PC-3 (cell line): ENCODE results near the gene MITF. TPM values are rescaled to one million over a fixed set of nuclear protein-coding genes. Genes with fewer than 3 reads are reported as not detected.

Experiments used
- ATAC-seq: fragments of 200-7000 bp; cut with Tn5 transposase; 2 replicates; pipeline ENCODE4 v1.9.1; 2020; ENCODE audit warnings: mild to moderate bottlenecking, moderate library complexity
- BruUV-seq: library from RNA; stranded (reverse); fragments of 400-500 nt; replicated peaks from 2 replicates; lab custom pipeline; 2021; lab: Mats Ljungman, UMichigan
- CTCF ChIA-PET: fragments of 300-600 bp; sonication (Branson Sonifier 250); formaldehyde crosslinking; loops from one replicate; lab custom pipeline; 2022; ENCODE audit warnings: antibody characterized with exemption; lab: Charles Lee
- POLR2A ChIA-PET: fragments of 300-600 bp; sonication (Branson Sonifier 250); formaldehyde crosslinking; loops from one replicate; lab custom pipeline; 2022; ENCODE audit warnings: antibody characterized with exemption; ENCODE audit not compliant: unreplicated experiment; lab: Charles Lee
- DNase-seq: peaks from one replicate; pipeline ENCODE4 v3.0.0-alpha.2; 2015
- H2AFZ ChIP-seq: fragments of 300-600 bp; sonication (generic); 2 replicates; pipeline ENCODE4 v1.6.0; 2016; ENCODE audit warnings: antibody characterized with exemption, low read length
- H3F3A ChIP-seq: fragments of 300-600 bp; sonication (generic); one replicate; pipeline ENCODE4 v1.6.0; 2017; ENCODE audit warnings: antibody characterized with exemption, low read length, control low read depth, mild to moderate bottlenecking; ENCODE audit not compliant: unreplicated experiment
- H3K27ac ChIP-seq: fragments of 300-600 bp; sonication (generic); 2 replicates; pipeline ENCODE4 v1.5.1; 2016; ENCODE audit warnings: mild to moderate bottlenecking, low read length
- H3K27me3 ChIP-seq: fragments of 300-600 bp; sonication (generic); 2 replicates; pipeline ENCODE4 v1.6.1; 2016; ENCODE audit warnings: low read length, mixed read lengths
- H3K36me3 ChIP-seq: fragments of 300-600 bp; sonication (generic); 2 replicates; pipeline ENCODE4 v1.6.1; 2016; ENCODE audit warnings: low read depth, mixed run types, low read length, mixed read lengths
- H3K4me1 ChIP-seq: fragments of 300-600 bp; sonication (generic); 2 replicates; pipeline ENCODE4 v1.5.1; 2016; ENCODE audit warnings: low read length; ENCODE audit not compliant: insufficient read depth
- H3K4me2 ChIP-seq: fragments of 300-600 bp; sonication (generic); 2 replicates; pipeline ENCODE4 v1.6.0; 2016; ENCODE audit warnings: low read length
- H3K4me3 ChIP-seq: fragments of 300-600 bp; sonication (generic); 2 replicates; pipeline ENCODE4 v1.5.1; 2016; ENCODE audit warnings: mild to moderate bottlenecking, low read length, mixed read lengths
- H3K79me2 ChIP-seq: fragments of 300-600 bp; sonication (generic); 2 replicates; pipeline ENCODE4 v1.6.1; 2017; ENCODE audit warnings: low read length, mixed read lengths
- H3K9ac ChIP-seq: fragments of 300-600 bp; sonication (generic); 2 replicates; pipeline ENCODE4 v1.6.0; 2016; ENCODE audit warnings: mild to moderate bottlenecking, low read length
- H3K9me2 ChIP-seq: fragments of 300-600 bp; sonication (generic); replicated peaks from 2 replicates; pipeline ENCODE4 v1.6.1; 2016; ENCODE audit warnings: mixed run types, low read length, mixed read lengths
- H3K9me3 ChIP-seq: fragments of 300-600 bp; sonication (generic); 2 replicates; pipeline ENCODE4 v1.6.1; 2016; ENCODE audit warnings: low read length, mixed read lengths
- H4K20me1 ChIP-seq: fragments of 300-600 bp; sonication (generic); 2 replicates; pipeline ENCODE4 v1.6.1; 2016; ENCODE audit warnings: low read length, mixed read lengths
- EZH2 ChIP-seq: fragments of 300-600 bp; sonication (generic); IDR thresholded peaks from one replicate; pipeline ENCODE4 v1.6.1; 2017; ENCODE audit warnings: antibody characterized with exemption, mild to moderate bottlenecking, low read length; ENCODE audit not compliant: unreplicated experiment
- EZH2phosphoT487 ChIP-seq: fragments of 300-600 bp; sonication (generic); IDR thresholded peaks from 2 replicates; pipeline ENCODE4 v1.6.1; 2018; ENCODE audit warnings: mild to moderate bottlenecking, antibody characterized with exemption, low read length, borderline replicate concordance
- intact Hi-C: fragments of 100-400 bp; cut with micrococcal nuclease; formaldehyde crosslinking; loops from 2 replicates; pipeline ENCODE4 v1.9.0; 2023
- total RNA-seq: library from RNA; depleted of rRNA; stranded (reverse); fragments of >200 nt; gene quantifications from 2 replicates; pipeline ENCODE4 v1.2.3, GENCODE V29; 2014
- TF ChIP-seq, protein P1 (sequence below): fragments of 300-600 bp; sonication (generic); conservative IDR thresholded peaks from 2 replicates; pipeline ENCODE4 v1.5.1; 2017; ENCODE audit warnings: antibody characterized with exemption, low read depth, mild to moderate bottlenecking, low read length

The MITF gene
- total RNA-seq, 1 experiment from 2014 or later, result 7.6 TPM

DNA sequence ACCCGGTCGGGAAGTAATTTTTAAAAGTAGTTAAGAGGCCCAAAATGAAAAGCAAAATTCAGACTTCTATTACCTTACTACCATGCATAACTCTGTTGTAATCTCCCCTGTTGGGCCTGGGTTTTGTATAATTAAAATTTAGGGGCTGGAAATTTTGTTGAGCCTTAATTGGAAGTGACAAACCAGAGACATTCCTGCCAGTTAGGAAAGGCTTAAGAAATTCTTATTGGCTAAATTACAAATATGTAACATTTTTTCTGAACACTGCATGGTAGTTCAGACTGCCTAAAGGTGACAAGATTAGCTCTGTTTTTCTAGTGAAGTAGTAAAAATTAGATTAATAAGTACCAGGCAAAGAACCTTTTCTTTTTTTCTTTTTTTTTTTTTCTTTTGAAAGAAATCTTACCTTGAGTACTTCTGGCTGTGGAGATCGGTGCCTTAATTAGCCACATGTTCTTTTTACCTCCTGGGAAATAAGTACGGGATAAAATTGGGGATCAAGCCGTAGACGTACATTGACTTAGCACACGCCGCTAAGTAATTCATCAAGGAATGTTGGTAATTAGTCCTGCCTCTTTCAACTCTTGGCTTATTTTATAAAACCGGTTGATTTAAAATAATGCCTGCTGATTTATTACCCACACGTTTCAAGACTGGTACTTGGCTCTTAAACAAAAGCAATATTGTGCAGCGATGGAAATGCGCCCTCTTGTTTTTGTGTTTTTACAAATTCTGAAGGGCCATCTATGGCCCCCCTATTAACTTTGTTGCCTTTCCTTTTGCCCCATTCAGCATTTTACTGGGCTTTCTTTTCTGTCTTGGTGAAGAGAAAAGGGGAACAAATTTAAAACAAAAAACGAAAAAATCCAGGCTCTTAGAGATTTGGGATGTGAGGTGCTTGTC, 149.0 kb downstream of the MITF start:
- DNase-seq (no peak), ATAC-seq (no peak)
- no TSS peak for BruUV-seq
- ChIA-PET CTCF (no interaction called here), POLR2A (no interaction called here)
- Histone ChIP-seq H3K9me3 (no peaks in the 10 kb centered on the region), H3F3A (no peaks in the 10 kb centered on the region), H3K36me3 (no peaks in the 10 kb centered on the region), H3K4me1 (peaks cover 20% of the 10 kb centered on the region), H3K27ac (no peak overlapping the region), H3K9ac (no peak overlapping the region), H3K4me3 (no peak overlapping the region), H4K20me1 (no peaks in the 10 kb centered on the region), H3K79me2 (no peaks in the 10 kb centered on the region), H3K9me2 (no peaks in the 10 kb centered on the region), H3K4me2 (no peak overlapping the region), H3K27me3 (no peaks in the 10 kb centered on the region), H2AFZ (no peak overlapping the region)
- intact Hi-C loops, result no loop called here
- no peak for TF ChIP-seq EZH2
- TF ChIP-seq, protein P1, sequence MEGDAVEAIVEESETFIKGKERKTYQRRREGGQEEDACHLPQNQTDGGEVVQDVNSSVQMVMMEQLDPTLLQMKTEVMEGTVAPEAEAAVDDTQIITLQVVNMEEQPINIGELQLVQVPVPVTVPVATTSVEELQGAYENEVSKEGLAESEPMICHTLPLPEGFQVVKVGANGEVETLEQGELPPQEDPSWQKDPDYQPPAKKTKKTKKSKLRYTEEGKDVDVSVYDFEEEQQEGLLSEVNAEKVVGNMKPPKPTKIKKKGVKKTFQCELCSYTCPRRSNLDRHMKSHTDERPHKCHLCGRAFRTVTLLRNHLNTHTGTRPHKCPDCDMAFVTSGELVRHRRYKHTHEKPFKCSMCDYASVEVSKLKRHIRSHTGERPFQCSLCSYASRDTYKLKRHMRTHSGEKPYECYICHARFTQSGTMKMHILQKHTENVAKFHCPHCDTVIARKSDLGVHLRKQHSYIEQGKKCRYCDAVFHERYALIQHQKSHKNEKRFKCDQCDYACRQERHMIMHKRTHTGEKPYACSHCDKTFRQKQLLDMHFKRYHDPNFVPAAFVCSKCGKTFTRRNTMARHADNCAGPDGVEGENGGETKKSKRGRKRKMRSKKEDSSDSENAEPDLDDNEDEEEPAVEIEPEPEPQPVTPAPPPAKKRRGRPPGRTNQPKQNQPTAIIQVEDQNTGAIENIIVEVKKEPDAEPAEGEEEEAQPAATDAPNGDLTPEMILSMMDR, result no peak
- no peak for TF ChIP-seq EZH2phosphoT487

DNA sequence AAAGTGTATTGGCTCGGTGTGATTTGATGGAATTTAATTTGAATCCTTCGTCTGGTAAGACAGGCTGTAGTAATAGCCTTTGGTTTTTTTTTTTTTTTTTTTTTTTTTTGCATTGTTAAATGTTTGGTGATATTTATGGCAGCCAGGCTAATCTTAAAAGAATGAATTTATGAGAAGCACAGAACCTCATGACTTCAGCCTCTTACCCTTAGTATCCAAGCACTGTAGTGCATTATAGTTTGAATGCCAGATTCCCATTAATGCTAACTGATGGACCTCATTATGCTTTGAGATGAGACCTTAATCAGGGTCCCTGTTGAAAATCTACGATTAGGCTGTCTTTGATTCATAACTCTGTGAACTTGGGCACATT, 149.7 kb downstream of the MITF start:
- no peaks in the 10 kb centered on the region for H4K20me1 ChIP-seq
- H3K9me2 ChIP-seq, result no peaks in the 10 kb centered on the region
- H3K9me3 ChIP-seq, result no peaks in the 10 kb centered on the region
- intact Hi-C loops, result no loop called here
- H3K9ac ChIP-seq, result no peak overlapping the region
- no peaks in the 10 kb centered on the region for H3K79me2 ChIP-seq
- no peaks in the 10 kb centered on the region for H3K36me3 ChIP-seq
- ChIA-PET POLR2A (no interaction called here), CTCF (no interaction called here)
- H2AFZ ChIP-seq, result no peak overlapping the region
- H3F3A ChIP-seq, result no peaks in the 10 kb centered on the region
- no peaks in the 10 kb centered on the region for H3K27me3 ChIP-seq
- TF ChIP-seq, protein P1, result no peak
- TF ChIP-seq EZH2 (no peak), EZH2phosphoT487 (no peak)
- no peak for ATAC-seq
- no peak overlapping the region for H3K4me2 ChIP-seq
- BruUV-seq, result no TSS peak
- H3K4me1 ChIP-seq, result peaks cover 20% of the 10 kb centered on the region
- no peak overlapping the region for H3K27ac ChIP-seq
- no peak for DNase-seq
- H3K4me3 ChIP-seq, result no peak overlapping the region

DNA sequence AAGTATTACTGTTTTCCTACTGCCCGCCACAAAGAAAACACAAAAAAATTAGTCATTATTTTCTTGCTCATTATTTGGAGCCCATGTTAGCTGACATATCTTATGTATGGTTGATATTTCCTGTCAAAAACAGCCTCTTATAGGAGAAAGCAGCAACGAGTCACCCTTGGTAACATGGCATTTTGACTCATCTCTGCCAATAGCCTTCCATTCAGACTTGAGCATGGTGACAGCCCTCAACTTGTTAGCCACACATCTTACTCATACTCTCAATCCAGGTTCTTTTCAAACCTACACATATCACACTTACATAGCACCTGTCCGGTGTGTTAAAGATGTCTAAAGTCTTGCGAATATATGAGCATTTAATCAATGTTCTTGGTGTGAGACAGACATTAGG, 150.8 kb downstream of the MITF start:
- ChIA-PET CTCF (interaction anchor here (1.0 kb wide), 1 partner anchor 35 kb away, joined by 4 read pairs; no protein-coding TSS in a partner anchor), POLR2A (no interaction called here)
- Histone ChIP-seq H3K4me1 (peaks cover 22% of the 10 kb centered on the region), H3K4me2 (peak overlapping the region; percentile 62), H3K27ac (peak overlapping the region; percentile 79), H3K27me3 (no peaks in the 10 kb centered on the region), H3K79me2 (no peaks in the 10 kb centered on the region), H3K4me3 (no peak overlapping the region), H2AFZ (no peak overlapping the region), H3F3A (no peaks in the 10 kb centered on the region), H3K9ac (peak overlapping the region; percentile 29), H3K9me3 (no peaks in the 10 kb centered on the region), H4K20me1 (no peaks in the 10 kb centered on the region), H3K36me3 (no peaks in the 10 kb centered on the region), H3K9me2 (no peaks in the 10 kb centered on the region)
- intact Hi-C loops, result no loop called here
- no peak for TF ChIP-seq EZH2
- TF ChIP-seq, protein P1, result no peak
- no peak for TF ChIP-seq EZH2phosphoT487
- no TSS peak for BruUV-seq
- peak; percentile 72 for DNase-seq
- peak; percentile 92 for ATAC-seq
